Nephron progenitor cell (in vitro differentiated cells): ENCODE measurements around the gene NIF3L1.

Source experiments
- DNase-seq: peaks from one replicate; pipeline ENCODE4 v3.0.0; 2021
- H3K27ac Mint-ChIP-seq: 2 replicates; pipeline ENCODE4 v1.8.0; 2021; ENCODE audit warnings: mild to moderate bottlenecking, moderate library complexity, mixed read lengths
- H3K27me3 Mint-ChIP-seq: 2 replicates; pipeline ENCODE4 v1.8.0; 2021; ENCODE audit warnings: mild to moderate bottlenecking, low read depth, mixed read lengths; ENCODE audit not compliant: poor library complexity
- H3K36me3 Mint-ChIP-seq: 2 replicates; pipeline ENCODE4 v1.8.0; 2021; ENCODE audit warnings: low read depth, mixed read lengths
- H3K4me1 Mint-ChIP-seq: 2 replicates; pipeline ENCODE4 v1.8.0; 2021; ENCODE audit warnings: mixed read lengths
- H3K4me3 Mint-ChIP-seq: 2 replicates; pipeline ENCODE4 v1.8.0; 2021; ENCODE audit warnings: mild to moderate bottlenecking, moderate library complexity, mixed read lengths
- H3K9me3 Mint-ChIP-seq: 2 replicates; pipeline ENCODE4 v1.8.0; 2021; ENCODE audit warnings: mild to moderate bottlenecking, moderate library complexity, mixed read lengths
- CTCF ChIP-seq: fragments of 200-600 bp; sonication (generic); IDR thresholded peaks from 2 replicates; pipeline ENCODE4 v1.5.0; 2021; ENCODE audit warnings: antibody characterized with exemption

The NIF3L1 gene

DNA sequence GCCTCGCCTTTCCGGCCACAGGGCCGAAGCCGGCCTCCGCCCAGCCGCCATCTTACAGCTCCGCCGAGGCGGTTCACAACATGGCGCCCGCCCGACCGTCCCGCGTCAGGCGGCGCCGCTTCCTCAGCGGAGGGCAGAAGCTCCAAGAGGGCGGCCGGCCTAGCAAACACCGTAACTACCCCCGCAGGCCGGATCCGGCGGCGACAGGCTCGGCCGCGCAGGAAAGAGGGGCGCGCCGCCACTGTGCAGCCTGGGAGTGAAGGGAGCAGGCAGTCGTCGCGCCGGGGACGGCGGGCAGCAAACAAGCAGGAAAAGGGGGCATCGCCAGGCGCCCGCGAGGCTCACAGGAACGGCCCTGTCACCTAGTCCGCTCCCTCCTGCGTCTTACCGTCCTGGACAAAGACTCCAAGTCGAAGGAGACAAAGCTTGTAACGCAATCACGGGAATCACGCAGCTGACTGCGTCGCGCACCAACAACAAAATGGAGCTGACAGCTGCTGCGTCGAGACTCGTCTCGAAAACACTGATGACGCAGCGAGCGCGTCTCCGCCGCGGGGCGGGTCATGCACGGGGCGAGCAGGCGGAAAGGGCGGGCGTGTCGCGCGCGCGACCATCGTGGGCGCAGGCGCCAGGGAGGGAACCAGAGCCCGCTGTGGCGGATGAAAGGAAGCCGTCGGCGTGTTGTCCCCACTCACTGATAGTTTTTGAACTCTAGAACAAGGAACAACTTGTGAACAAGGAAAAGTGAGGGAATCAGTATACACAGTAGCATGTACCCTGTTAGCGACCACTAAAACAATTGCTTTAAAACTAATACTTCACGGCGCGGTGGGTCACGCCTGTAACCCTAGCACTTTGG lies 24.8 kb upstream of the NIF3L1 start, which contains the start of gene CLK1:
TSS of gene CLK1 (minus strand) at position 483 of the 859 bp plus-strand sequence. CDS start 2,796 bp downstream, outside the sequence.
- DNase-seq, result peak; percentile 90
- TF ChIP-seq CTCF, result no peak
- Mint-ChIP-seq H3K36me3 (peaks cover 44% of the 10 kb centered on the region), H3K27me3 (no peaks in the 10 kb centered on the region), H3K4me1 (peaks cover 40% of the 10 kb centered on the region), H3K9me3 (peaks cover 3% of the 10 kb centered on the region), H3K4me3 (peak within 1 kb of the TSS; percentile 98), H3K27ac (peak within 1 kb of the TSS; percentile 100)

GRCh38 chr2:200869014-200869413 lies 20.2 kb upstream of the NIF3L1 start:
- peaks cover 7% of the 10 kb centered on the region for H3K4me1 Mint-ChIP-seq
- H3K27ac Mint-ChIP-seq, result no peak overlapping the region
- no peak for DNase-seq
- H3K4me3 Mint-ChIP-seq, result no peak overlapping the region
- peaks cover 3% of the 10 kb centered on the region for H3K9me3 Mint-ChIP-seq
- peaks cover 42% of the 10 kb centered on the region for H3K36me3 Mint-ChIP-seq
- no peaks in the 10 kb centered on the region for H3K27me3 Mint-ChIP-seq
- no peak for TF ChIP-seq CTCF

- Mint-ChIP-seq H3K36me3 (peaks cover 63% of the 10 kb centered on the region), H3K27me3 (no peaks in the 10 kb centered on the region), H3K9me3 (no peaks in the 10 kb centered on the region), H3K27ac (no peak overlapping the region), H3K4me1 (no peaks in the 10 kb centered on the region), H3K4me3 (no peak overlapping the region)
- TF ChIP-seq CTCF, result no peak
- no peak for DNase-seq
Observed at GRCh38 chr2:200871151-200871550, 18.0 kb upstream of the NIF3L1 start.

- Mint-ChIP-seq H3K27ac (no peak overlapping the region), H3K4me1 (no peaks in the 10 kb centered on the region), H3K4me3 (no peak overlapping the region), H3K9me3 (no peaks in the 10 kb centered on the region), H3K27me3 (no peaks in the 10 kb centered on the region), H3K36me3 (peaks cover 70% of the 10 kb centered on the region)
- no peak for DNase-seq
- TF ChIP-seq CTCF, result no peak
Observed at GRCh38 chr2:200873560-200873959, 15.6 kb upstream of the NIF3L1 start.

GRCh38 chr2:200877443-200877842 lies 11.7 kb upstream of the NIF3L1 start:
- H3K4me1 Mint-ChIP-seq, result no peaks in the 10 kb centered on the region
- no peak for DNase-seq
- no peaks in the 10 kb centered on the region for H3K9me3 Mint-ChIP-seq
- TF ChIP-seq CTCF, result no peak
- no peak overlapping the region for H3K27ac Mint-ChIP-seq
- peaks cover 72% of the 10 kb centered on the region for H3K36me3 Mint-ChIP-seq
- no peak overlapping the region for H3K4me3 Mint-ChIP-seq
- H3K27me3 Mint-ChIP-seq, result no peaks in the 10 kb centered on the region
